ENCODE data around the gene ZFX.

The ZFX gene

GRCh38 chrX:24226176-24226575 is 76.6 kb downstream of the ZFX start:
- H3K4me3 ChIP-seq (ENCODE audit: control insufficient read depth, low read depth, low read length) = no peak overlapping the region
- no peak for TF ChIP-seq CTCF (IDR thresholded peaks at IDR 0.05; ENCODE audit: control insufficient read depth, insufficient read depth, low read depth, low read length, missing control alignments)
- no peak for DNase-seq (ENCODE audit: low read depth)

- no peak overlapping the region for H3K4me3 ChIP-seq (ENCODE audit: control insufficient read depth, low read depth, low read length)
- no peak for DNase-seq (ENCODE audit: low read depth)
- TF ChIP-seq CTCF (IDR thresholded peaks at IDR 0.05; ENCODE audit: control insufficient read depth, insufficient read depth, low read depth, low read length, missing control alignments) = no peak
These were observed 79.1 kb downstream of the ZFX start for GRCh38 chrX:24228596-24228995.

- no peak overlapping the region for H3K4me3 ChIP-seq (ENCODE audit: control insufficient read depth, low read depth, low read length)
- no peak for TF ChIP-seq CTCF (IDR thresholded peaks at IDR 0.05; ENCODE audit: control insufficient read depth, insufficient read depth, low read depth, low read length, missing control alignments)
- DNase-seq (ENCODE audit: low read depth) = no peak
These were observed 79.9 kb downstream of the ZFX start for GRCh38 chrX:24229400-24229879.

GRCh38 chrX:24229976-24230375 is 80.4 kb downstream of the ZFX start:
- H3K4me3 ChIP-seq (ENCODE audit: control insufficient read depth, low read depth, low read length) = no peak overlapping the region
- no peak for TF ChIP-seq CTCF (IDR thresholded peaks at IDR 0.05; ENCODE audit: control insufficient read depth, insufficient read depth, low read depth, low read length, missing control alignments)
- no peak for DNase-seq (ENCODE audit: low read depth)

- DNase-seq (ENCODE audit: low read depth) = peak; percentile 71
These were observed 81.6 kb downstream of the ZFX start for GRCh38 chrX:24231131-24231540.

GRCh38 chrX:24231641-24232179 is 82.2 kb downstream of the ZFX start:
- DNase-seq (ENCODE audit: low read depth) = no peak
- TF ChIP-seq CTCF (IDR thresholded peaks at IDR 0.05; ENCODE audit: control insufficient read depth, insufficient read depth, low read depth, low read length, missing control alignments) = no peak
- H3K4me3 ChIP-seq (ENCODE audit: control insufficient read depth, low read depth, low read length) = no peak overlapping the region

More at GRCh38 chrX:24231131-24231540, 81.6 kb downstream of the ZFX start:
- TF ChIP-seq CTCF (IDR thresholded peaks at IDR 0.05; ENCODE audit: control insufficient read depth, insufficient read depth, low read depth, low read length, missing control alignments) = no peak
- H3K4me3 ChIP-seq (ENCODE audit: control insufficient read depth, low read depth, low read length) = no peak overlapping the region

Data from AG09309 (cell line).